HEK293 (cell line): ENCODE results near the gene HPCAL1.

Source experiments
- ZEB2 ChIP-seq: fragments of 450-650 bp; formaldehyde crosslinking; IDR thresholded peaks from 2 replicates; pipeline ENCODE4 v1.5.1; 2016; ENCODE audit warnings: missing biosample characterization, missing genetic modification characterization
- ZNF521 ChIP-seq: fragments of 450-650 bp; formaldehyde crosslinking; IDR thresholded peaks from 2 replicates; pipeline ENCODE4 v1.5.1; 2017; ENCODE audit warnings: missing biosample characterization, mild to moderate bottlenecking, missing genetic modification characterization
- TF ChIP-seq, protein P1 (sequence below): fragments of 450-650 bp; formaldehyde crosslinking; IDR thresholded peaks from 2 replicates; pipeline ENCODE4 v1.5.1; 2016; ENCODE audit warnings: missing biosample characterization, missing genetic modification characterization

DNA sequence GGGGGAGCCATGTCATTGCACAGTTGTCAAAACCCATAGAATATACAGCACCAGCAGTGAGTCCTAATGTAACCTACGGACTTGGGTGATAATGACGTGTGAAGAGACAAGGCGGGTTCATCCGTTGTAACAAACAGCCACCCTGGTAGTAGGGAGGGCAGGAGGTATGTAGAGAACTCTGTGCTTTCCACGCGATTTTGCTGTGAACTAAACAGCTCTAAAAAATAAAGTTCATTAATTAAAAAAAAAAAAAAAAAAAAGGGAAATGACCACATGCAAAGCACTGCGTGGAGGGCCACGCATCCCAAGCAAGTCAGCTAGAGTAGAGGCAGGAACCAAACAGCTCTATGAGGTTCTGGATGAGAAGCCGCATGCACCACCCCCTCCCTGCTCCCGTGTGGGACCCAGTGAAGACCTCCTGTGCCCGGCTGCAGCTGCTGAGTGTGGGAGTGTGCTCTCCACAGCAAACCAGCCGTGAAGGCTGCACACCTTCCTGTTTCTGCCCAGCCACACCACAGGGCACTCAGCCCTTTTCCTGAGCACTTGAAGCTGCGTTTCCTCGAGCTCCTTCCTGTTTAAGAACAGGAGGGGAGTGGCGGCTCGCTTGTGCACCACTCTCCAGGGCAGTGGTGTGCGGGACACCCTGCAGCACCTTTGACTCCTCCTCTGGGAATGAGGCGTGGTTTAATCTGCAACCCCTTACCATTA, 79.8 kb downstream of the HPCAL1 start:
- TF ChIP-seq ZNF521 (tag by site-specific recombination), result no peak
- TF ChIP-seq, protein P1, sequence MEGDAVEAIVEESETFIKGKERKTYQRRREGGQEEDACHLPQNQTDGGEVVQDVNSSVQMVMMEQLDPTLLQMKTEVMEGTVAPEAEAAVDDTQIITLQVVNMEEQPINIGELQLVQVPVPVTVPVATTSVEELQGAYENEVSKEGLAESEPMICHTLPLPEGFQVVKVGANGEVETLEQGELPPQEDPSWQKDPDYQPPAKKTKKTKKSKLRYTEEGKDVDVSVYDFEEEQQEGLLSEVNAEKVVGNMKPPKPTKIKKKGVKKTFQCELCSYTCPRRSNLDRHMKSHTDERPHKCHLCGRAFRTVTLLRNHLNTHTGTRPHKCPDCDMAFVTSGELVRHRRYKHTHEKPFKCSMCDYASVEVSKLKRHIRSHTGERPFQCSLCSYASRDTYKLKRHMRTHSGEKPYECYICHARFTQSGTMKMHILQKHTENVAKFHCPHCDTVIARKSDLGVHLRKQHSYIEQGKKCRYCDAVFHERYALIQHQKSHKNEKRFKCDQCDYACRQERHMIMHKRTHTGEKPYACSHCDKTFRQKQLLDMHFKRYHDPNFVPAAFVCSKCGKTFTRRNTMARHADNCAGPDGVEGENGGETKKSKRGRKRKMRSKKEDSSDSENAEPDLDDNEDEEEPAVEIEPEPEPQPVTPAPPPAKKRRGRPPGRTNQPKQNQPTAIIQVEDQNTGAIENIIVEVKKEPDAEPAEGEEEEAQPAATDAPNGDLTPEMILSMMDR (tag by site-specific recombination), result no peak
- TF ChIP-seq ZEB2 (tag by site-specific recombination), result no peak
